ENCODE measurements around the gene TRPV2. TPM values are rescaled to one million over a fixed set of nuclear protein-coding genes. Genes with fewer than 3 reads are reported as not detected.

Gene TRPV2
- polyA plus RNA-seq, 2 donors, result 2.7 to 2.8 TPM

- Histone ChIP-seq H3K4me1 (ENCODE audit: control insufficient read depth in 2 of 2, insufficient read depth in 2 of 2, low read length in 1 of 2) (peaks cover 9 to 10% of the 10 kb centered on the region in 2 donors), H3K36me3 (ENCODE audit: control insufficient read depth in 2 of 2, insufficient read depth in 2 of 2, low read length in 1 of 2) (peaks cover 23 to 33% of the 10 kb centered on the region in 2 donors), H3K27me3 (ENCODE audit: control insufficient read depth in 1 of 2, insufficient read depth in 2 of 2, low read length in 2 of 2) (no peaks in the 10 kb centered on the region), H3K27ac (ENCODE audit: low read depth in 2 of 2, low read length in 1 of 2) (peak overlapping the region in 1 of 2 donors; percentile 55), H3K4me3 (ENCODE audit: low read depth in 1 of 2, low read length in 2 of 2) (no peak overlapping the region), H3K9me3 (ENCODE audit: control insufficient read depth in 2 of 2, insufficient read depth in 1 of 2, low read depth in 1 of 2, low read length in 1 of 2) (no peaks in the 10 kb centered on the region)
- 85 to 95% methylated on average over 1 of the region's 1 CpG for WGBS, 2 donors
Observed at GRCh38 chr17:16442141-16442540, 26.8 kb downstream of the TRPV2 start.

DNA sequence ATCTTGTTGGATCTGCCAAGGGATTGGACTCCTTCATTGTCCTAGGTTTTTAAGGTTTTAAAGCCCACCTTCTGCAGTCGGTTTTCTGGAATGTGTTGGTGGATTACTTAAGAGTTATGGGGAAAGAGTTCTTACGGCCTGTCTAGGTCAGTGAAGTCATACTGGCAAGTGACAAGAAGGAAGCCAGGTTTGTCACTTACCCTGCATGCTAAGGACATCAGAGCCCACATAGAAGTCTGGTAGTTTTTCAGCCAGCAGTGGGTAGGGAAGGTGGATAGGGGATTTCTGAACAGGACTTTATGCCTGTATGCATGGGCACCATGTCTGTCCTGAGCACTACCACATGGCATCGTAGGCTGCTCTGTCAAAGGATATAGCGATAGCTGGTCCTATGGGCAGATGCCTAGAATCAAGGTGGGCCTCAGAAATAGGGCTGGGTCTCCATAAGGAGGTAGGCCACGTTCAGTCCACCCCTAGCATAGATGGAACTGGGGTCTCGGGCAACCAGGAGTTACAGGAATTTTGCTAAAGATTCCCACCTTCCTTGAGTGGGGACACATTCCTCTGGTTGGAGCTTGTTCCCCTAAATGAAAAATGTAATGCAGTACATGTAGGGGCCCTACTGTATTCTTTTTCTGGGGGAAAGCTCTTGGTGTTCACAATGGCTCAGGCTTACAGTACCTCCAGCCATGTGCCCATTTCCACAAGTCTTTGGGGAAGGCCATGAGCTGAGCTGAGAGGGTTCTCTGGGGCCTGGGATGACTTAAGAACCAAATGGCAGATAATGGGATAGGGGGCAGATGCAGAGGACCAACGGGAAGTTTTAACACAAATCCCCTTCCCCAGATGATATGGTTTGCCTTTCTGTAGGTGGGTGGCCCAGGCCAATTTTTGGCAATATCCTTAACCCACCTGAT lies 27.5 kb downstream of the TRPV2 start:
- Histone ChIP-seq H3K36me3 (ENCODE audit: control insufficient read depth in 2 of 2, insufficient read depth in 2 of 2, low read length in 1 of 2) (peaks cover 23 to 33% of the 10 kb centered on the region in 2 donors), H3K27ac (ENCODE audit: low read depth in 2 of 2, low read length in 1 of 2) (peak overlapping the region in 1 of 2 donors; percentile 55), H3K4me3 (ENCODE audit: low read depth in 1 of 2, low read length in 2 of 2) (no peak overlapping the region)

GRCh38 chr17:16443511-16444257 lies 28.3 kb downstream of the TRPV2 start:
- Histone ChIP-seq H3K27me3 (ENCODE audit: control insufficient read depth in 1 of 2, insufficient read depth in 2 of 2, low read length in 2 of 2) (no peaks in the 10 kb centered on the region), H3K27ac (ENCODE audit: low read depth in 2 of 2, low read length in 1 of 2) (peak overlapping the region in 1 of 2 donors; percentile 14), H3K9me3 (ENCODE audit: control insufficient read depth in 2 of 2, insufficient read depth in 1 of 2, low read depth in 1 of 2, low read length in 1 of 2) (no peaks in the 10 kb centered on the region), H3K36me3 (ENCODE audit: control insufficient read depth in 2 of 2, insufficient read depth in 2 of 2, low read length in 1 of 2) (peaks cover 26 to 33% of the 10 kb centered on the region in 2 donors), H3K4me1 (ENCODE audit: control insufficient read depth in 2 of 2, insufficient read depth in 2 of 2, low read length in 1 of 2) (peaks cover 8 to 15% of the 10 kb centered on the region in 2 donors), H3K4me3 (ENCODE audit: low read depth in 1 of 2, low read length in 2 of 2) (no peak overlapping the region)
- 81 to 82% methylated on average over 27 of the region's 27 CpGs for WGBS, 2 donors

More for the DNA sequence above, 27.5 kb downstream of the TRPV2 start:
- H3K4me1 ChIP-seq (ENCODE audit: control insufficient read depth in 2 of 2, insufficient read depth in 2 of 2, low read length in 1 of 2), result peaks cover 9 to 12% of the 10 kb centered on the region in 2 donors
- 73 to 75% methylated on average over 7 of the region's 7 CpGs for WGBS, 2 donors
- no peaks in the 10 kb centered on the region for H3K9me3 ChIP-seq (ENCODE audit: control insufficient read depth in 2 of 2, insufficient read depth in 1 of 2, low read depth in 1 of 2, low read length in 1 of 2)
- H3K27me3 ChIP-seq (ENCODE audit: control insufficient read depth in 1 of 2, insufficient read depth in 2 of 2, low read length in 2 of 2), result no peaks in the 10 kb centered on the region

- H3K4me1 ChIP-seq (ENCODE audit: control insufficient read depth in 2 of 2, insufficient read depth in 2 of 2, low read length in 1 of 2), result peaks cover 8 to 15% of the 10 kb centered on the region in 2 donors
- no peaks in the 10 kb centered on the region for H3K9me3 ChIP-seq (ENCODE audit: control insufficient read depth in 2 of 2, insufficient read depth in 1 of 2, low read depth in 1 of 2, low read length in 1 of 2)
- peak overlapping the region in 1 of 2 donors; percentile 14 for H3K27ac ChIP-seq (ENCODE audit: low read depth in 2 of 2, low read length in 1 of 2)
- 80 to 86% methylated on average over 6 of the region's 6 CpGs for WGBS, 2 donors
- peaks cover 31 to 33% of the 10 kb centered on the region in 2 donors for H3K36me3 ChIP-seq (ENCODE audit: control insufficient read depth in 2 of 2, insufficient read depth in 2 of 2, low read length in 1 of 2)
- H3K27me3 ChIP-seq (ENCODE audit: control insufficient read depth in 1 of 2, insufficient read depth in 2 of 2, low read length in 2 of 2), result no peaks in the 10 kb centered on the region
- H3K4me3 ChIP-seq (ENCODE audit: low read depth in 1 of 2, low read length in 2 of 2), result no peak overlapping the region
Observed at GRCh38 chr17:16444258-16444886, 29.0 kb downstream of the TRPV2 start.

DNA sequence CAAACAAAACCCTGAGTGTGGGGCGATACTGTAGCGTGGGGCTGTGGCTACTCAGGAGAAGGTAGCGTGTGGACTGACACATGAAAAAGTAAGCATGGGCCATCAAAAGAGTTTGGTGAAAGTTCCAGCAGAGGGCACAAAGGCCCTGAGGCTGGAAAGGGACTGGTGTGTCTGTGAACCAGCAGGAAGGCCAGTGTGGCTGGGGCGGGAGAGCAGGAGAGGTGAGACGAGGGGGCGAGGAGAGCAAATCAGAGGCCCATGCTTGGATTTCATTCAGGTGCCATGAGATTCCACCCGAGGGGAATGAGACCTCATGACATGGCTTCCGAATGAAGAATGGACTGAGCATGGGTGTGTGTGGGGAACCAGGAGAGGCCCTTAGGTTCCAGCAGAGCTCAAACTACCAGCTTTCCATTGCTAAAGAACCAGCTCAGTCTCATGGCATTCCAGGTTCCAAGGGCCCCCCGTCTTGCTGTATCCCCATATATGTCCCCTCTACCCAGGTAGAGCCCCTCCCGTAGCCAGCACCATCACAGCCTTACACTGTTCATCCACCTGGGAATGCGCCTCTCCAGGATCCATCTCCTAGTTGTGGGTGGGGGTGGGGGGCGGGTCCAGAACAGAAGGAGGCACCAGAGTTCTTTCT lies 31.1 kb downstream of the TRPV2 start:
- 85 to 87% methylated on average over 12 of the region's 12 CpGs for WGBS, 2 donors
- H3K36me3 ChIP-seq (ENCODE audit: control insufficient read depth in 2 of 2, insufficient read depth in 2 of 2, low read length in 1 of 2), result peaks cover 28 to 30% of the 10 kb centered on the region in 2 donors
- peaks cover 8 to 15% of the 10 kb centered on the region in 2 donors for H3K4me1 ChIP-seq (ENCODE audit: control insufficient read depth in 2 of 2, insufficient read depth in 2 of 2, low read length in 1 of 2)

GRCh38 chr17:16447676-16448075 lies 32.3 kb downstream of the TRPV2 start:
- Histone ChIP-seq H3K27ac (ENCODE audit: low read depth in 2 of 2, low read length in 1 of 2) (no peak overlapping the region), H3K4me3 (ENCODE audit: low read depth in 1 of 2, low read length in 2 of 2) (no peak overlapping the region), H3K4me1 (ENCODE audit: control insufficient read depth in 2 of 2, insufficient read depth in 2 of 2, low read length in 1 of 2) (peaks cover 5 to 15% of the 10 kb centered on the region in 2 donors), H3K36me3 (ENCODE audit: control insufficient read depth in 2 of 2, insufficient read depth in 2 of 2, low read length in 1 of 2) (peaks cover 20 to 21% of the 10 kb centered on the region in 2 donors), H3K27me3 (ENCODE audit: control insufficient read depth in 1 of 2, insufficient read depth in 2 of 2, low read length in 2 of 2) (no peaks in the 10 kb centered on the region), H3K9me3 (ENCODE audit: control insufficient read depth in 2 of 2, insufficient read depth in 1 of 2, low read depth in 1 of 2, low read length in 1 of 2) (no peaks in the 10 kb centered on the region)
- WGBS, 2 donors, result 80 to 82% methylated on average over 8 of the region's 8 CpGs

More for the DNA sequence above, 31.1 kb downstream of the TRPV2 start:
- no peak overlapping the region for H3K4me3 ChIP-seq (ENCODE audit: low read depth in 1 of 2, low read length in 2 of 2)
- H3K9me3 ChIP-seq (ENCODE audit: control insufficient read depth in 2 of 2, insufficient read depth in 1 of 2, low read depth in 1 of 2, low read length in 1 of 2), result no peaks in the 10 kb centered on the region
- H3K27me3 ChIP-seq (ENCODE audit: control insufficient read depth in 1 of 2, insufficient read depth in 2 of 2, low read length in 2 of 2), result no peaks in the 10 kb centered on the region
- no peak overlapping the region for H3K27ac ChIP-seq (ENCODE audit: low read depth in 2 of 2, low read length in 1 of 2)

DNA sequence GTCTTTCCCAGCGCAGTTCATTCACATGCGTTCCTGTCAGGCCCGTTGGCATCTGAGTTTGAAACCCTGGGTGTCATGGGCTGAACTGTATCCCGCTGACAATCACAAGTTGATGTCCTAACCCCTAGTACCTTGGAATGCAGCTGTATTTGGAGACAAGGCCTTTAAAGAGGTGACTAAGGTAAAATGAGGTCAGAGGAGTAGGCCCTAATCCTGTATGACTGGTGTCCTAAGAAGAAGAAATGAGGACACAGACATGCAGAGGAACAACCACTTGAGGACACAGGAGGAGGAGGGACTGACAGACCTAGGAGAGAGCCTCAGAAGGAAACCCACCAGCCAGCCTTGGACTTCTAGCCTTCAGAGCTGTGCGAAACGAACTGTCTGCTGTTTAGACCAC lies 33.1 kb downstream of the TRPV2 start:
- Histone ChIP-seq H3K36me3 (ENCODE audit: control insufficient read depth in 2 of 2, insufficient read depth in 2 of 2, low read length in 1 of 2) (peaks cover 17 to 18% of the 10 kb centered on the region in 2 donors), H3K27ac (ENCODE audit: low read depth in 2 of 2, low read length in 1 of 2) (peak overlapping the region in 1 of 2 donors; percentile 74)
- 83 to 86% methylated on average over 6 of the region's 6 CpGs for WGBS, 2 donors

GRCh38 chr17:16449121-16449570 lies 33.8 kb downstream of the TRPV2 start:
- Histone ChIP-seq H3K27me3 (ENCODE audit: control insufficient read depth in 1 of 2, insufficient read depth in 2 of 2, low read length in 2 of 2) (no peaks in the 10 kb centered on the region), H3K9me3 (ENCODE audit: control insufficient read depth in 2 of 2, insufficient read depth in 1 of 2, low read depth in 1 of 2, low read length in 1 of 2) (no peaks in the 10 kb centered on the region), H3K4me1 (ENCODE audit: control insufficient read depth in 2 of 2, insufficient read depth in 2 of 2, low read length in 1 of 2) (peaks cover 0 to 9% of the 10 kb centered on the region in 2 donors), H3K4me3 (ENCODE audit: low read depth in 1 of 2, low read length in 2 of 2) (no peak overlapping the region), H3K36me3 (ENCODE audit: control insufficient read depth in 2 of 2, insufficient read depth in 2 of 2, low read length in 1 of 2) (peaks cover 10 to 11% of the 10 kb centered on the region in 2 donors), H3K27ac (ENCODE audit: low read depth in 2 of 2, low read length in 1 of 2) (peak overlapping the region in 1 of 2 donors; percentile 74)
- 67 to 79% methylated on average over 11 of the region's 11 CpGs for WGBS, 2 donors

More for the DNA sequence above, 33.1 kb downstream of the TRPV2 start:
- Histone ChIP-seq H3K27me3 (ENCODE audit: control insufficient read depth in 1 of 2, insufficient read depth in 2 of 2, low read length in 2 of 2) (no peaks in the 10 kb centered on the region), H3K4me3 (ENCODE audit: low read depth in 1 of 2, low read length in 2 of 2) (no peak overlapping the region), H3K9me3 (ENCODE audit: control insufficient read depth in 2 of 2, insufficient read depth in 1 of 2, low read depth in 1 of 2, low read length in 1 of 2) (no peaks in the 10 kb centered on the region), H3K4me1 (ENCODE audit: control insufficient read depth in 2 of 2, insufficient read depth in 2 of 2, low read length in 1 of 2) (peaks cover 4 to 14% of the 10 kb centered on the region in 2 donors)
